Measurements from ENCODE around the gene BMP15. TPM values are rescaled to one million over a fixed set of nuclear protein-coding genes. Genes with fewer than 3 reads are reported as not detected.

The BMP15 gene
- total and polyA plus RNA-seq, 2 donors (not counting 3 experiments of a cell fraction or from before 2014, with no cell fraction given) = not detected

- Histone ChIP-seq H3K9me3 (replicated peaks; ENCODE audit: control insufficient read depth, insufficient read depth, low read length) (no peaks in the 10 kb centered on the region), H3K27ac (ENCODE audit: insufficient read depth, low read depth, low read length) (no peak overlapping the region), H3K4me1 (ENCODE audit: control insufficient read depth, extremely low read depth, insufficient read depth, low read length) (no peaks in the 10 kb centered on the region), H3K4me3 (replicated peaks in 1 of 3; ENCODE audit: insufficient read depth in 1 of 3, low read depth in 1 of 3, low read length in 3 of 3) (no peak overlapping the region), H3K27me3 (ENCODE audit: control insufficient read depth in 2 of 2, insufficient read depth in 2 of 2, low read length in 2 of 2) (peaks cover 2% of the 10 kb centered on the region in 2 experiments), H4K20me1 (replicated peaks; ENCODE audit: control insufficient read depth, extremely low read depth, insufficient read depth, low read length) (no peaks in the 10 kb centered on the region), H3K9ac (replicated peaks; ENCODE audit: extremely low read depth, insufficient read depth, low read length) (no peak overlapping the region), H3K9me1 (replicated peaks; ENCODE audit: control insufficient read depth, extremely low read depth, insufficient read depth, low read length) (no peaks in the 10 kb centered on the region), H2AFZ (ENCODE audit: low read depth, low read length) (no peak overlapping the region), H3K79me2 (ENCODE audit: control insufficient read depth, insufficient read depth, low read length) (no peaks in the 10 kb centered on the region), H3K4me2 (ENCODE audit: insufficient read depth, low read length) (no peak overlapping the region), H3K36me3 (ENCODE audit: control insufficient read depth in 2 of 2, extremely low read depth in 1 of 2, insufficient read depth in 2 of 2, low read length in 2 of 2) (no peaks in the 10 kb centered on the region)
- no TSS peak for BruUV-seq (replicated peaks)
- POLR2A ChIA-PET = no interaction called here
- intact Hi-C loops (cut with micrococcal nuclease) = no loop called here
- TF ChIP-seq GATA2 (IDR thresholded peaks at IDR 0.05; ENCODE audit: insufficient read depth, insufficient read length, low read depth, low read length) = no peak
- TF ChIP-seq MYC (IDR thresholded peaks at IDR 0.05; ENCODE audit: low read depth, low read length) = no peak
- no peak for TF ChIP-seq POLR2A (IDR thresholded peaks at IDR 0.05; ENCODE audit: low read depth, low read length)
- no peak for DNase-seq (ENCODE audit: low read depth, low spot score)
- dilution Hi-C loops (cut with MboI; ENCODE audit: extremely low pct_ligation_motif_present, low sequenced_read_pairs) = no loop called here
- CTCF ChIA-PET = no interaction called here
- no peak for FAIRE-seq
Measured at GRCh38 chrX:50876551-50876950, 34.0 kb upstream of the BMP15 start.

DNA sequence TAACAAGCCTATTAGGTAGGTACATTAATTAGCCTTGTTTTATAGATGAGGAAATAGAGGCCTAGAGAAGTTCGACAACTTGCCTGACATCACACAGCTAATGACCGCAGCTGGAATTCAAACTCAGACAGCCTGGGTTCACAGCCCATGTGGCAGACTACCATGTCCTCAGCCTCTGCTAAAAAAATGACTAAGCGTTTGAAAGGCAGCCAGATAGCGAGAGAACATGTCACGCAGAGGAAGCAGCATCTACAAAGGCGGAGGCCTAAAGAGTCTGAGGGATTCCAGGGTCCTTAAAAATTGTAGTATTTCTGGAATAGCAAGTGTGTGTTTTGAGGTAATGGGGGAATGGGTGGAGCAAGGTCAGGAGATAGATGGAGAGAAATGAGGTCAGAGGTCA is 33.2 kb upstream of the BMP15 start:
- no peaks in the 10 kb centered on the region for H3K9me1 ChIP-seq (replicated peaks; ENCODE audit: control insufficient read depth, extremely low read depth, insufficient read depth, low read length)
- no peaks in the 10 kb centered on the region for H3K9me3 ChIP-seq (replicated peaks; ENCODE audit: control insufficient read depth, insufficient read depth, low read length)
- H3K27me3 ChIP-seq (ENCODE audit: control insufficient read depth in 2 of 2, insufficient read depth in 2 of 2, low read length in 2 of 2) = peaks cover 2% of the 10 kb centered on the region in 2 experiments
- H3K9ac ChIP-seq (replicated peaks; ENCODE audit: extremely low read depth, insufficient read depth, low read length) = no peak overlapping the region
- no peak overlapping the region for H3K27ac ChIP-seq (ENCODE audit: insufficient read depth, low read depth, low read length)
- H3K4me1 ChIP-seq (ENCODE audit: control insufficient read depth, extremely low read depth, insufficient read depth, low read length) = no peaks in the 10 kb centered on the region
- BruUV-seq (replicated peaks) = no TSS peak
- TF ChIP-seq EZH2 (IDR thresholded peaks at IDR 0.05; ENCODE audit: borderline replicate concordance, low read depth, low read length, severe bottlenecking) (no peak), FOS (IDR thresholded peaks at IDR 0.05; ENCODE audit: borderline replicate concordance, insufficient read depth, low read length) (no peak), POLR2A (IDR thresholded peaks at IDR 0.05; ENCODE audit: low read depth, low read length) (no peak), GATA2 (IDR thresholded peaks at IDR 0.05; ENCODE audit: insufficient read depth, insufficient read length, low read depth, low read length) (no peak), CTCF (IDR thresholded peaks at IDR 0.05; ENCODE audit: extremely low read depth in 1 of 2, insufficient read depth in 1 of 2, low read depth in 1 of 2, low read length in 2 of 2) (no peak)
- CTCF ChIA-PET = no interaction called here
- no peak for DNase-seq (ENCODE audit: low read depth, low spot score)
- no peaks in the 10 kb centered on the region for H4K20me1 ChIP-seq (replicated peaks; ENCODE audit: control insufficient read depth, extremely low read depth, insufficient read depth, low read length)
- H2AFZ ChIP-seq (ENCODE audit: low read depth, low read length) = no peak overlapping the region
- POLR2A ChIA-PET = no interaction called here
- no peaks in the 10 kb centered on the region for H3K36me3 ChIP-seq (ENCODE audit: control insufficient read depth in 2 of 2, extremely low read depth in 1 of 2, insufficient read depth in 2 of 2, low read length in 2 of 2)
- no peak overlapping the region for H3K4me3 ChIP-seq (replicated peaks in 1 of 3; ENCODE audit: insufficient read depth in 1 of 3, low read depth in 1 of 3, low read length in 3 of 3)
- FAIRE-seq = no peak
- no peak overlapping the region for H3K4me2 ChIP-seq (ENCODE audit: insufficient read depth, low read length)
- intact Hi-C loops (cut with micrococcal nuclease) = no loop called here
- H3K79me2 ChIP-seq (ENCODE audit: control insufficient read depth, insufficient read depth, low read length) = no peaks in the 10 kb centered on the region
- dilution Hi-C loops (cut with MboI; ENCODE audit: extremely low pct_ligation_motif_present, low sequenced_read_pairs) = no loop called here
